Trophoblast cell (in vitro differentiated cells and primary cell): Measurements from ENCODE around the gene GPR35.

Source experiments
- DNase-seq, 2 donors: peaks; one replicate each; pipeline ENCODE4 v3.0.0-alpha.2; 2016
- H2AFZ ChIP-seq: 2 replicates; pipeline ENCODE4 v1.6.1; 2013; ENCODE audit warnings: low read length, moderate library complexity, mild to moderate bottlenecking; ENCODE audit not compliant: insufficient read depth, poor library complexity
- H2AK5ac ChIP-seq: 2 replicates; pipeline ENCODE4 v1.6.1; 2013; ENCODE audit warnings: mild to moderate bottlenecking, low read length
- H2BK120ac ChIP-seq: 2 replicates; pipeline ENCODE4 v1.6.1; 2013; ENCODE audit warnings: low read length, mild to moderate bottlenecking, moderate library complexity; ENCODE audit not compliant: insufficient read depth, poor library complexity
- H2BK12ac ChIP-seq: 2 replicates; pipeline ENCODE4 v1.6.1; 2013; ENCODE audit warnings: mild to moderate bottlenecking, low read length, moderate library complexity
- H2BK5ac ChIP-seq: 2 replicates; pipeline ENCODE4 v1.6.1; 2013; ENCODE audit warnings: low read length, low read depth, moderate library complexity, mild to moderate bottlenecking; ENCODE audit not compliant: poor library complexity
- H3K14ac ChIP-seq: 2 replicates; pipeline ENCODE4 v1.6.1; 2013; ENCODE audit warnings: mild to moderate bottlenecking, low read length
- H3K18ac ChIP-seq: 2 replicates; pipeline ENCODE4 v1.6.1; 2013; ENCODE audit warnings: mild to moderate bottlenecking, low read length
- H3K23ac ChIP-seq: 2 replicates; pipeline ENCODE4 v1.6.1; 2013; ENCODE audit warnings: low read length
- H3K27ac ChIP-seq: 2 replicates; pipeline ENCODE4 v1.5.1; 2013; ENCODE audit warnings: low read depth, mild to moderate bottlenecking, inconsistent platforms, low read length, moderate library complexity
- H3K27me3 ChIP-seq: 2 replicates; pipeline ENCODE4 v1.6.1; 2013; ENCODE audit warnings: inconsistent platforms, mild to moderate bottlenecking, low read length, moderate library complexity; ENCODE audit not compliant: insufficient read depth
- H3K36me3 ChIP-seq, 2 experiments: 1 replicate in 1 of 2; 2 replicates in 1 of 2; pipeline ENCODE4 v1.6.1; 2013; ENCODE audit warnings: low read length in 2 of 2, mild to moderate bottlenecking in 2 of 2, moderate library complexity in 1 of 2; ENCODE audit not compliant: insufficient read depth in 2 of 2, control insufficient read depth in 1 of 2
- H3K4ac ChIP-seq: 2 replicates; pipeline ENCODE4 v1.6.1; 2013; ENCODE audit warnings: low read depth, mild to moderate bottlenecking, low read length, moderate library complexity
- H3K4me1 ChIP-seq, 2 experiments: 1 replicate in 1 of 2; 2 replicates in 1 of 2; pipeline ENCODE4 v1.6.1; 2013; ENCODE audit warnings: low read length in 2 of 2, mild to moderate bottlenecking in 2 of 2, moderate library complexity in 1 of 2; ENCODE audit not compliant: insufficient read depth in 2 of 2, control insufficient read depth in 1 of 2
- H3K4me2 ChIP-seq: 2 replicates; pipeline ENCODE4 v1.6.1; 2013; ENCODE audit warnings: inconsistent platforms, mild to moderate bottlenecking, low read length, moderate library complexity
- H3K4me3 ChIP-seq: 2 replicates; pipeline ENCODE4 v1.5.1; 2013; ENCODE audit warnings: mild to moderate bottlenecking, low read depth, low read length, inconsistent platforms
- H3K79me1 ChIP-seq: one replicate; pipeline ENCODE4 v1.6.1; 2013; ENCODE audit warnings: low read length
- H3K79me2 ChIP-seq: 2 replicates; pipeline ENCODE4 v1.6.1; 2013; ENCODE audit warnings: low read length, mild to moderate bottlenecking; ENCODE audit not compliant: control insufficient read depth, insufficient read depth, poor library complexity
- H3K9ac ChIP-seq: 2 replicates; pipeline ENCODE4 v1.6.1; 2013; ENCODE audit warnings: mild to moderate bottlenecking, low read length
- H3K9me3 ChIP-seq: 2 replicates; pipeline ENCODE4 v1.6.1; 2013; ENCODE audit warnings: low read depth, mild to moderate bottlenecking, control low read depth, inconsistent platforms, low read length; ENCODE audit not compliant: insufficient read depth
- H4K12ac ChIP-seq: 2 replicates; pipeline ENCODE4 v1.6.1; 2013; ENCODE audit warnings: low read depth, mild to moderate bottlenecking, low read length, moderate library complexity
- H4K8ac ChIP-seq: 2 replicates; pipeline ENCODE4 v1.6.1; 2013; ENCODE audit warnings: low read depth, mild to moderate bottlenecking, low read length, moderate library complexity
- H4K91ac ChIP-seq: one replicate; pipeline ENCODE4 v1.6.1; 2013; ENCODE audit warnings: low read depth, mild to moderate bottlenecking, low read length, moderate library complexity
- WGBS: extraction: QIAGEN DNeasy Blood & Tissue Kit; methylation state at CpG from one replicate; pipeline ENCODE4 v1.1.7; 2013; ENCODE audit warnings: missing lambda C conversion rate; ENCODE audit not compliant: insufficient read length, insufficient coverage; ENCODE audit errors: extremely low coverage; 5-methylcytosine and 5-hydroxymethylcytosine counted together

Gene GPR35

GRCh38 chr2:240643811-240644150 lies 18.5 kb downstream of the GPR35 start:
- Histone ChIP-seq H2BK12ac (no peak overlapping the region), H3K79me1 (no peaks in the 10 kb centered on the region), H3K18ac (no peak overlapping the region), H2AK5ac (no peak overlapping the region), H3K14ac (no peak overlapping the region), H4K8ac (no peak overlapping the region), H3K4ac (no peak overlapping the region), H3K4me3 (no peak overlapping the region), H3K23ac (no peak overlapping the region), H3K36me3 (no peaks in the 10 kb centered on the region), H3K4me2 (no peak overlapping the region), H2BK5ac (no peak overlapping the region), H3K9me3 (no peaks in the 10 kb centered on the region), H4K12ac (no peak overlapping the region), H3K9ac (no peak overlapping the region), H4K91ac (no peak overlapping the region), H3K4me1 (no peaks in the 10 kb centered on the region), H2AFZ (no peak overlapping the region), H2BK120ac (no peak overlapping the region), H3K27me3 (no peaks in the 10 kb centered on the region), H3K27ac (no peak overlapping the region), H3K79me2 (no peaks in the 10 kb centered on the region)
- no peak for DNase-seq
- no CpG with 5 or more reads among the region's 15 CpGs for WGBS

- no peaks in the 10 kb centered on the region for H3K9me3 ChIP-seq
- H3K79me2 ChIP-seq = no peaks in the 10 kb centered on the region
- H3K4ac ChIP-seq = no peak overlapping the region
- no peak overlapping the region for H2BK12ac ChIP-seq
- no peak overlapping the region for H3K14ac ChIP-seq
- no peak overlapping the region for H3K4me2 ChIP-seq
- no peak overlapping the region for H2BK5ac ChIP-seq
- no peaks in the 10 kb centered on the region for H3K36me3 ChIP-seq
- H3K9ac ChIP-seq = no peak overlapping the region
- no peak overlapping the region for H4K12ac ChIP-seq
- no peak overlapping the region for H4K91ac ChIP-seq
- H3K27ac ChIP-seq = no peak overlapping the region
- no CpG with 5 or more reads among the region's 14 CpGs for WGBS
- H4K8ac ChIP-seq = no peak overlapping the region
- H3K4me3 ChIP-seq = no peak overlapping the region
- no peak overlapping the region for H2BK120ac ChIP-seq
- H3K18ac ChIP-seq = no peak overlapping the region
- DNase-seq = no peak
- no peaks in the 10 kb centered on the region for H3K27me3 ChIP-seq
- no peak overlapping the region for H2AFZ ChIP-seq
- no peaks in the 10 kb centered on the region for H3K4me1 ChIP-seq
- H2AK5ac ChIP-seq = no peak overlapping the region
- no peak overlapping the region for H3K23ac ChIP-seq
- H3K79me1 ChIP-seq = no peaks in the 10 kb centered on the region
These were observed 18.9 kb downstream of the GPR35 start for GRCh38 chr2:240644171-240644651.

- Histone ChIP-seq H4K8ac (no peak overlapping the region), H2BK120ac (no peak overlapping the region), H3K23ac (no peak overlapping the region), H3K79me1 (no peaks in the 10 kb centered on the region), H2BK5ac (no peak overlapping the region), H3K36me3 (no peaks in the 10 kb centered on the region), H2AK5ac (no peak overlapping the region), H3K9me3 (no peaks in the 10 kb centered on the region), H3K79me2 (no peaks in the 10 kb centered on the region), H4K91ac (no peak overlapping the region), H3K4ac (no peak overlapping the region), H3K4me2 (no peak overlapping the region), H4K12ac (no peak overlapping the region), H3K9ac (no peak overlapping the region), H2BK12ac (no peak overlapping the region), H2AFZ (no peak overlapping the region), H3K27me3 (no peaks in the 10 kb centered on the region), H3K27ac (no peak overlapping the region), H3K4me3 (no peak overlapping the region), H3K18ac (no peak overlapping the region), H3K4me1 (no peaks in the 10 kb centered on the region), H3K14ac (no peak overlapping the region)
- no peak for DNase-seq
- no CpG with 5 or more reads among the region's 8 CpGs for WGBS
These were observed 19.6 kb downstream of the GPR35 start for GRCh38 chr2:240644859-240645301.

- no peak overlapping the region for H3K18ac ChIP-seq
- H3K14ac ChIP-seq = no peak overlapping the region
- no peak for DNase-seq
- H3K79me2 ChIP-seq = no peaks in the 10 kb centered on the region
- no peak overlapping the region for H2BK12ac ChIP-seq
- H2AFZ ChIP-seq = no peak overlapping the region
- H2BK5ac ChIP-seq = no peak overlapping the region
- no peaks in the 10 kb centered on the region for H3K36me3 ChIP-seq
- H2BK120ac ChIP-seq = no peak overlapping the region
- H3K23ac ChIP-seq = no peak overlapping the region
- H3K4me3 ChIP-seq = no peak overlapping the region
- H3K4me1 ChIP-seq = no peaks in the 10 kb centered on the region
- H3K27ac ChIP-seq = no peak overlapping the region
- peaks cover 2% of the 10 kb centered on the region for H3K9me3 ChIP-seq
- no peak overlapping the region for H4K91ac ChIP-seq
- H2AK5ac ChIP-seq = no peak overlapping the region
- no peak overlapping the region for H4K8ac ChIP-seq
- no peaks in the 10 kb centered on the region for H3K27me3 ChIP-seq
- H3K9ac ChIP-seq = no peak overlapping the region
- H3K4ac ChIP-seq = no peak overlapping the region
- no CpG with 5 or more reads among the region's 10 CpGs for WGBS
- H3K79me1 ChIP-seq = no peaks in the 10 kb centered on the region
- no peak overlapping the region for H4K12ac ChIP-seq
- H3K4me2 ChIP-seq = no peak overlapping the region
These were observed 20.1 kb downstream of the GPR35 start for GRCh38 chr2:240645346-240645745.
